SKM-1 treated with dmso at 0.1 percent for 144 hours (cell line): ENCODE measurements around the gene OXGR1.
"Not testable (repeated sequence)": the region's sequence is repeated elsewhere in the genome, so short reads cannot be mapped to it uniquely, and the experiment has no call there.

ENCODE experiments used
- DNase-seq: peaks from one replicate; lab custom pipeline; 2025; ENCODE audit not compliant: unreplicated experiment; lab: John Stamatoyannopoulos, UW

The OXGR1 gene

DNA sequence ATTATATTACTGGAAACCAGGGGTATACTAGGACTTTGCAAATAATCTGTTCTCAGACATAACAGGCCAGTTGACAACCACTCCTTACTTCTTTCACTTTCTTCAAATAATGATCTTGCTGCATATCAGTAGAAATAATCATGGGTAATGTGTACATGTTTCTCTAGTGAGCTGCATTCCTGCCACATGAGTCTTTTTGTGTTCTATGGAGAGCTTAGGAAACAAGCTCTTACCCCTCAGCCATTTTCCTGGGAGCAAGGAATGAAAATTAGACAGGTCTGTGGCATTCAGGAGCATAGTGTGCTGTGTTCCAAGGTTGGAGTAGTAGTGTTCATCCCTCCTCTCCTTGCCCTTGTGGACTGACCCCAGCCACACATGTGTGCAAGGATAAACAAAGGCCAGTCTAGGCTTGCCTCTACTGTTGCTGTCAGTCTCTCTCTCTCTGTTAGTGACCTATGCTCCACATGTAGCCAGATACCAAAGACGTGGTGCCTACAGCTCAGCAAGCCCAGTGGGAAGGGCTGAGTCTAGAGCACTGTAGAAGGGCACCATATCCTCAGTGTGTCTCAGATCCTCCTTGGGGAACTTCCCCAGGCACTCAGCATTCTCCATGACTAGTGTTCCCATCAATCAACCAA lies 11.5 kb upstream of the OXGR1 start:
- DNase-seq: no peak

GRCh38 chr13:97004886-97005285 lies 10.6 kb upstream of the OXGR1 start:
- DNase-seq: no peak

- no peak for DNase-seq
Observed at GRCh38 chr13:97004096-97004876, 10.0 kb upstream of the OXGR1 start.

- DNase-seq: no peak
Observed at GRCh38 chr13:97003071-97003470, 8.8 kb upstream of the OXGR1 start.

- DNase-seq: no peak
Observed at GRCh38 chr13:97002581-97002980, 8.3 kb upstream of the OXGR1 start.

GRCh38 chr13:97001636-97002035 lies 7.4 kb upstream of the OXGR1 start:
- peak; percentile 57 for DNase-seq

- no peak for DNase-seq
Observed at GRCh38 chr13:97000295-97000925, 6.1 kb upstream of the OXGR1 start.

DNA sequence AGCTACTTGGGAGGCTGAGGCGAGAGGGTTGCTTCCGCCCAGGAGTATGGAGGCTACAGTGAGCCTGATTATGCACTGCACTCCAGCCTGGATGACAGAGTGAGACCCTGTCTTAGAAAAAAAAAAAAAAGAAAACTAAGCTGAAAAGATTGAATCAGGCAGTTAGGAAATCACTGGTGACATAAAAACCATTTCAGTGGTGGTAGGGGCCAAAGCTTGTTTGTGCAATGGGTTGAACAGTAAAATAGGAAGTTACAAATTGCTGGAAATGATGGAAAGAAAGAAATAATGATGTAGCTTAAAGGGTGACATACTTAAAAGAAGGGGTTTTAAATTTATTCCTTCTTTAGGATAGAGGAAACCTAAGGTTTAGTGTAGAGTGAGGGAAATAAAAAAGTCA lies 4.8 kb upstream of the OXGR1 start:
- no peak for DNase-seq

- no peak for DNase-seq
Observed at GRCh38 chr13:96998051-96998450, 3.8 kb upstream of the OXGR1 start.

- no peak for DNase-seq
Observed at GRCh38 chr13:96996886-96997285, 2.6 kb upstream of the OXGR1 start.

DNA sequence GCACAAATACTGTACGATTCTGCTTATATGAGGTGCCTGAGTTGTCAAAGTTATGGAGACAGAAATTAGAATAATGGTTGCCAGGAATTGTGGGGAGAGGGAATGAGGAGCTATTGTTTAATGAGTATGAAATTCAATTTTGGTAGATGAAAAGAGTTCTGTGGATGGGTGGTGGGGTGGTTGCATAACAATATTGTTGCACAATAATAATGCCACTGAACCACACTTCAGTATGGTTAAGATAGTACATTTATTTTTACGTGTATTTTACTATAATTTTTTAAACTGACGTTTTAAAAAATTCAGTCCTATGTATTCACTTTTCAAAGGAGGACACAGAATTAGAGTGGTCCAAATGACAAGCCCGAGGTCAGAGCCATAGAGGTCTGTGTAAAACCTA lies 1.8 kb upstream of the OXGR1 start:
- no peak for DNase-seq

DNA sequence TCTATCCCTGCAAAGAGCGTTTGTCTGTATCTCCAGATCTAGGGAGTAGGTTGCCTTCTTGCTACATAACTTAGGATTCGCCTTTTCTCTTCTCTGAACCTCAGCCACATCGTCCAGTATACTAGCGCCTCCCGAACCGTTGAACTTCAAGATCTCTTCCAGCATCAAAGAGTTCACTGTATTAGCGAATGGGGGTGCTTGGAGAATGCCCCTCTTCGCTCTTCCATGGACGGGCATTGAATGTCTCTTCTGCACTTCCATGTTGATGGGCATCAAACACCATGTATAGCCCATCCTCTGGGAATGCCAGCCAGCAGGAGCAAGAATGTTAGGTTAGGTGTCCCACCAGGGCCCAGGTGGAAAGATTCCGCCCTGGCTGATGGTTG lies 575 bp upstream of the OXGR1 start:
- no peak for DNase-seq

DNA sequence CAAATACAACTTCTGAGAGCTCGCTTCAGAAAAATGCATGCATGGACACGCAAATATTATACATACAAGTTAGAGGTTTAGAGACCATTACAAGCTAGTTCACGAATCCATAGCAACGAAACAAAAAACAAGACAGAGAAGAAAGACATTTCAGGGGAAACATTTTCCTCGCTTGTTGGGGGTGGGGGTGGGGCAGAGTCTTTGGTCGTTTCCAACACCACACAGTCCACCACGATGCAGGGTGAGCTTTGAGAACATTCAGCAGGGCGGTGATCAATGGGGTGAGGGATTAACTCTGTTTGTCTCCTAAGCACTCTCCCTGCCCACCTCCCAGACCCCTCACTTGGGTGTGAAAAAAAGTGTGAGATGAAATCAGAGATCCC lies 651 bp downstream of the OXGR1 start:
- no peak for DNase-seq

DNA sequence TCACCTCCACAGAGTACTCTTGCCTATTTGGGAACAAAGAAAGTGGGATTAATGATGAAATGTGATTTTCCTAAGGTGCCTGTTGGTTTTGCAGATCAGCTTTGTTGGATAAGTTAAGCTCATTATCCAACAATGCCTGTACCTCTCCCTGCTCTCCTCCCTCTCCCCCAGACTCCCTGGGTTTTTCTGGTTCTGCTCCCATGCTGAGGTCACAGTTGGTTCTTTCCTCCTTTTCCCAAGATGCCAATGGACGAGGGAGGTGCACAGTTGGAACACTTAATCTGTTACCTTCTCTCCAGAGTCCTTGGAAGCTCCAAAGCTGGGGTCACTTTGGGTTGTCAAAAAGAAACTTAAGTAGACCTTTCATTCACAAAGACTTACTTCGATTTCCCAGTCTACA lies 1.6 kb downstream of the OXGR1 start:
- DNase-seq: no peak

DNA sequence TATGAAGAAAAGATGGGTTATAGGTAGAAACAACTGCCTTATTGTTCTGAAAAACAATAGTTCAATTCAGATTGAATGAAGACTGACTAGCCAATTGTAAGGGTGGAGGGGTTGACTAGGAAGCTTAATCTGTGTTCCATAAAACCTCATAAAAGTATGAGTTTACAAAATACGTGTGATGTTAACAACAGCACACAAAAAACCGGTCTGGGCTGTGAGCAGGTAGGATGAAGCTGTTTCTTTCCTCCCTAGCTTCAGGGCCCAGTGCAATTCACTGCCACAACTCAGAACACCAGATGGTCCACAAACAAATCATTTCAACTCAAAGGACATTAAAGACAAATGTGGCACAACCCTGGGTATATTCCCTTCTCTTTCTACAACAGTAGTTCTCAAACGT lies 3.2 kb downstream of the OXGR1 start:
- DNase-seq: no peak

GRCh38 chr13:96988441-96988840 lies 5.8 kb downstream of the OXGR1 start:
- no peak for DNase-seq

GRCh38 chr13:96984051-96984508 lies 10.2 kb downstream of the OXGR1 start:
- DNase-seq: no peak

DNA sequence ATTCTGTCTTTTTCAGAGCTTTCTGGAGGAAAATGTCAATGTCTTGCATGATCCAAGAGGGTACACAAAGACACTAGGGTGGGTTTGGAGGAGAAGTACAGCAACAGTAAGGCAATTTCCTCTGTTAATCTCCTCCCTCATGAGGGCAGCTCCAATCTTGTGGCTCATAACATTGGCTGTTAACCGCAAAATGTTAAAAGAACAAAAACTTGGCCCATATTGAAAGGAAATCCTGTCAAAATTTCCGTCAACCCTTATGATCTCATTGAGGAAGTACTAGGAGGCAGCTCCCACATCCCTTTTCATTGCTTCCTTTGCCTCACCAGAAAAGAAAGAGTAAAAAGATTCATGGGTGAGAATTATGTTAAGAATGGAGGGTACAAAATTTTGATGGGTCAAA lies 11.6 kb downstream of the OXGR1 start:
- peak; percentile 76 for DNase-seq

GRCh38 chr13:96979861-96980260 lies 14.4 kb downstream of the OXGR1 start:
- not testable (repeated sequence) for DNase-seq

DNA sequence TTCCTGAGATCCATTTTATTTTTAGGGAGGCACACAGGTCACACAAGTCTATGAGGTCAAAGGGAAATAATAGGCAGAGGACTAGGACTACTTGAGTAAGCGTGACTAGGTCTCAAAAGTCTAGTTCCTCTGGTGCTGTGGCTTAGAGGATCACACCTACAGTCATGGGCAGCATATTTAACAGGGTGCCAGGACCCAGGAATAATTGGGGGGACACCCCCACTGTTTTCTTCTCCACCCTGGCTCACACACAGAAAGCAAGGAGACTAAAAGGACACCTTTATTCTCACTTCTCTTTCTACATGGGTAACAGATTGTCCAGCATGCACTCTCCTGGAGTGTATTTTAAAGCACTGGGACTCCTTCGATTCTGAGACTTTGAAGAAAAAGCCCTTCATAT lies 26.2 kb downstream of the OXGR1 start:
- no peak for DNase-seq

DNA sequence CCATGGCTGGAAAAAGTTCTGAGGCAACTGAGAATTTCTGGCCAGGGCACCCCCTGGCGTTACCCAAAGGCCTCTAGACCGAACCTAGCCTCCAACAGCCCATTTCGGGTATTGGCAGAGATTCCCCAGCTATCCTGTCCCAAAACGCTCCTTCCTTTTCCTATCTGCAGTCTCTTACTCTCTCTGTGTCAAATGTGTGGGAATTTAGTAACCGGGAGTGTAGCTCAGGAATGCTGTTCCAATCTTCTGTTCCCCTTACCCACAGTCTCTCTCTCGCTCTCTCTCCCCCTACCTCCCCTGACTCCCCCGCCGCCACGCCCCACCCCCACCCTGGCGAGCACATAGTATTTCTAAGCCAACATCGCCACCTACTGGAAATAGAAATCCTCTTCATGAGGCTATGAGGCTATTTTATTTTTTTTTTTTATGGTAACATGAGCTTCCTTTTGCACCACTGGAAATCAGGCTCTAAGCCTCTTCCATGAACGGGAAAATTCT lies 27.0 kb downstream of the OXGR1 start:
- no peak for DNase-seq
